MM.1S (cell line): ENCODE data around the gene IL10.

Source experiments
- DNase-seq: peaks from one replicate; pipeline ENCODE4 v3.0.0-alpha.2; 2015
- H2AFZ ChIP-seq: fragments of 300-600 bp; sonication (generic); 2 replicates; pipeline ENCODE4 v1.6.0; 2016; ENCODE audit warnings: antibody characterized with exemption, low read length
- H3F3A ChIP-seq: fragments of 300-600 bp; sonication (generic); 2 replicates; pipeline ENCODE4 v1.6.1; 2016; ENCODE audit warnings: mild to moderate bottlenecking, antibody characterized with exemption, low read length, moderate library complexity, mixed read lengths; ENCODE audit not compliant: insufficient read depth
- H3K27ac ChIP-seq: fragments of 300-600 bp; sonication (generic); 2 replicates; pipeline ENCODE4 v1.5.1; 2016; ENCODE audit warnings: mild to moderate bottlenecking, low read length
- H3K27me3 ChIP-seq: fragments of 300-600 bp; sonication (generic); replicated peaks from 2 replicates; pipeline ENCODE4 v1.6.0; 2016; ENCODE audit warnings: low read length; ENCODE audit not compliant: insufficient read depth
- H3K36me3 ChIP-seq: fragments of 300-600 bp; sonication (generic); replicated peaks from 2 replicates; pipeline ENCODE4 v1.6.1; 2016; ENCODE audit warnings: mild to moderate bottlenecking, low read length, mixed read lengths; ENCODE audit not compliant: insufficient read depth
- H3K4me1 ChIP-seq: fragments of 300-600 bp; sonication (generic); 2 replicates; pipeline ENCODE4 v1.6.1; 2016; ENCODE audit warnings: low read length, mixed read lengths
- H3K4me2 ChIP-seq: fragments of 300-600 bp; sonication (generic); 2 replicates; pipeline ENCODE4 v1.6.0; 2016; ENCODE audit warnings: low read depth, low read length
- H3K4me3 ChIP-seq: fragments of 300-600 bp; sonication (generic); 2 replicates; pipeline ENCODE4 v1.5.1; 2016; ENCODE audit warnings: low read length, mixed read lengths
- H3K79me2 ChIP-seq: fragments of 300-600 bp; sonication (generic); 2 replicates; pipeline ENCODE4 v1.6.1; 2016; ENCODE audit warnings: mixed run types, low read length, mixed read lengths
- H3K9ac ChIP-seq: fragments of 300-600 bp; sonication (generic); 2 replicates; pipeline ENCODE4 v1.6.1; 2016; ENCODE audit warnings: low read length, mixed read lengths
- H3K9me2 ChIP-seq: fragments of 300-600 bp; sonication (generic); replicated peaks from 2 replicates; pipeline ENCODE4 v1.6.1; 2016; ENCODE audit warnings: mild to moderate bottlenecking, low read length, mixed read lengths; ENCODE audit not compliant: insufficient read depth
- H3K9me3 ChIP-seq: fragments of 300-600 bp; sonication (generic); replicated peaks from 2 replicates; pipeline ENCODE4 v1.6.1; 2016; ENCODE audit warnings: mild to moderate bottlenecking, low read length, mixed read lengths; ENCODE audit not compliant: insufficient read depth
- H4K20me1 ChIP-seq: fragments of 300-600 bp; sonication (generic); 2 replicates; pipeline ENCODE4 v1.6.1; 2016; ENCODE audit warnings: mild to moderate bottlenecking, low read length, moderate library complexity, mixed read lengths; ENCODE audit not compliant: insufficient read depth
- EZH2 ChIP-seq: fragments of 300-600 bp; sonication (generic); optimal IDR thresholded peaks from 2 replicates; pipeline ENCODE3; 2017; ENCODE audit warnings: low read depth, mild to moderate bottlenecking, antibody characterized with exemption, low read length, mixed read lengths
- EZH2phosphoT487 ChIP-seq: fragments of 300-600 bp; sonication (generic); IDR thresholded peaks from 2 replicates; pipeline ENCODE4 v1.6.1; 2018; ENCODE audit warnings: antibody characterized with exemption, low read length
- TF ChIP-seq, protein P1 (sequence below): fragments of 300-600 bp; sonication (generic); IDR thresholded peaks from 2 replicates; pipeline ENCODE4 v1.5.1; 2016; ENCODE audit warnings: antibody characterized with exemption, low read length, mixed read lengths

Gene IL10

DNA sequence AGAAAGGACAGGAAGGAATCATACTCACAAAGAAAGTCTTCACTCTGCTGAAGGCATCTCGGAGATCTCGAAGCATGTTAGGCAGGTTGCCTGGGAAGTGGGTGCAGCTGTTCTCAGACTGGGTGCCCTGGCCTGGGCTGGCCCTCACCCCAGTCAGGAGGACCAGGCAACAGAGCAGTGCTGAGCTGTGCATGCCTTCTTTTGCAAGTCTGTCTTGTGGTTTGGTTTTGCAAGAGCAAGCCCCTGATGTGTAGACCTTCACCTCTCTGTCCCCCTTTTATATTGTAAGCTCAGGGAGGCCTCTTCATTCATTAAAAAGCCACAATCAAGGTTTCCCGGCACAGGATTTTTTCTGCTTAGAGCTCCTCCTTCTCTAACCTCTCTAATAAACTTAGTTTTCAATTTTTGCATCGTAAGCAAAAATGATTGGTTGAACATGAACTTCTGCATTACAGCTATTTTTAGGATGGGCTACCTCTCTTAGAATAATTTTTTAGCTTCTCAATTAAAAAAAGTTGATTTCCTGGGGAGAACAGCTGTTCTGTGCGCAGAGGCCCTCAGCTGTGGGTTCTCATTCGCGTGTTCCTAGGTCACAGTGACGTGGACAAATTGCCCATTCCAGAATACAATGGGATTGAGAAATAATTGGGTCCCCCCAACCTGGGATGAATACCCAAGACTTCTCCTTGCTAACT, at the start of gene IL10:
TSS of gene IL10 (minus strand) at position 252 of the 695 bp plus-strand sequence. CDS start at position 193, 59 bp downstream.
- no peaks in the 10 kb centered on the region for H4K20me1 ChIP-seq
- no peak within 1 kb of the TSS for H3K9ac ChIP-seq
- H3K9me2 ChIP-seq = no peaks in the 10 kb centered on the region
- H3K36me3 ChIP-seq = no peaks in the 10 kb centered on the region
- no peaks in the 10 kb centered on the region for H3K79me2 ChIP-seq
- DNase-seq = peak; percentile 45
- peak within 1 kb of the TSS; percentile 11 for H3K4me2 ChIP-seq
- H3K27ac ChIP-seq = no peak within 1 kb of the TSS
- no peak within 1 kb of the TSS for H3K4me3 ChIP-seq
- TF ChIP-seq EZH2 (no peak), EZH2phosphoT487 (no peak)
- TF ChIP-seq, protein P1, sequence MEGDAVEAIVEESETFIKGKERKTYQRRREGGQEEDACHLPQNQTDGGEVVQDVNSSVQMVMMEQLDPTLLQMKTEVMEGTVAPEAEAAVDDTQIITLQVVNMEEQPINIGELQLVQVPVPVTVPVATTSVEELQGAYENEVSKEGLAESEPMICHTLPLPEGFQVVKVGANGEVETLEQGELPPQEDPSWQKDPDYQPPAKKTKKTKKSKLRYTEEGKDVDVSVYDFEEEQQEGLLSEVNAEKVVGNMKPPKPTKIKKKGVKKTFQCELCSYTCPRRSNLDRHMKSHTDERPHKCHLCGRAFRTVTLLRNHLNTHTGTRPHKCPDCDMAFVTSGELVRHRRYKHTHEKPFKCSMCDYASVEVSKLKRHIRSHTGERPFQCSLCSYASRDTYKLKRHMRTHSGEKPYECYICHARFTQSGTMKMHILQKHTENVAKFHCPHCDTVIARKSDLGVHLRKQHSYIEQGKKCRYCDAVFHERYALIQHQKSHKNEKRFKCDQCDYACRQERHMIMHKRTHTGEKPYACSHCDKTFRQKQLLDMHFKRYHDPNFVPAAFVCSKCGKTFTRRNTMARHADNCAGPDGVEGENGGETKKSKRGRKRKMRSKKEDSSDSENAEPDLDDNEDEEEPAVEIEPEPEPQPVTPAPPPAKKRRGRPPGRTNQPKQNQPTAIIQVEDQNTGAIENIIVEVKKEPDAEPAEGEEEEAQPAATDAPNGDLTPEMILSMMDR = no peak
- peaks cover 62% of the 10 kb centered on the region for H3K4me1 ChIP-seq
- peaks cover 21% of the 10 kb centered on the region for H3F3A ChIP-seq
- H2AFZ ChIP-seq = no peak within 1 kb of the TSS
- no peaks in the 10 kb centered on the region for H3K9me3 ChIP-seq
- H3K27me3 ChIP-seq = no peaks in the 10 kb centered on the region

DNA sequence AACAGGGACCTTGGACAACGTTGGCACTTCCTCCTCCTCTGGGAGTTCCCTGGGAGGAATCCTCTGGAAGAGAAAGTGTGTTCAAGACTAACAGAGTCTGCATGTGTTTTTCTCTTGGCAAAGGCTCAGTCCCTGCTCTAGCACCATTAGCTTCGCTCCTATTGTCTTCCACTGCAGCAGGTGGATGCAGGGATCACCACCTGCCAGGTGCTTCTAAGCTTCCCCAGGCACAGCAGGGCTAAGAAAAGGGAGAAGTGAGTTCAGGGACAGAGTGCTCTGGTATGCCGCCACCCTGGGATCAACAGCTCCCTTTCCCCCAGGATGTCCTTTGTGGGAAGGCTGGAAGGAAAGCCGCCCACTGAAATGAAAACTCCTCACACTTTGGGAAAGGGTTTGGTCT, 49.2 kb upstream of the IL10 start:
- TF ChIP-seq EZH2 = no peak
- TF ChIP-seq, protein P1 = no peak
- no peak for TF ChIP-seq EZH2phosphoT487

DNA sequence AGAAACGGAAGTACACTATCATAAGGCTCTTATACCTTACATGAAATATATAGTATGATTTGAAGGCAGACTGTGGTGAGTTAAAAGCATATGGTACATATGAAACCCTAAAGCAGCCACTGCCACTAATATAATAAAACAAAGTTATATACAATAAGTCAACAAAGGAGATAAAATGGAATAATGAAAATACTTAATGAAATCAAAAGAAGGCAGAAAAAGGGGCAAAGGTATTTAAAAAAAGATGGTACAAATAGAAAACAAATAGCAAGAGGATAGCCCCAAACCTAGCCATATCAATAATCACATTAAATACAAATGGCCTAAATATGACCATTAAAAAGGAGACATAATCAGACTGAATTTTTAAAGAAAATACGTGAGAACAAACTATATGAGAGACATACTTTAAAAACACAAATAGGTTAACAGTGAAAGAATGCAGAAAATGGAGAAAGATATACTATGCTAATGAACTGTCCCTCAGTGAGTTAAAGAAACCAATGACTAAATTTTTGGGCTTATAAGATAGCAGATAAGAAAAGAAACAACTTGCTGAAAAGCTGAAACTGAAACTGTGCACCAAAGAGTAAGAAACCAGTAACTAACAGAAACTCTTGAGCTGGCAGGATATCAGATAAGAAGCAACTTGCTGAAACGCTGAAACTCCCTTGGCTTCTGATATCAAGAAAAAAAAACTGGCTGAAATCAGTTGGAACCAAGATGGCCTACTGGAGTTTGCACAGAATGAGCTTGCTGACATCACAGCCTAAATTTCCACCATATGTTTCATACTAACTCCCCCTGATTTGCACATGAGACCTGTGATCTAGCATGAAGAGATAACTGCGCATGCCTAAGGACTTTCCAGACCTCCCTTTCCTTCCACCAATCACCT, 44.3 kb upstream of the IL10 start:
- no peak for TF ChIP-seq EZH2phosphoT487
- no peaks in the 10 kb centered on the region for H4K20me1 ChIP-seq
- peak overlapping the region; percentile 82 for H3K27ac ChIP-seq
- H3K9ac ChIP-seq = peak overlapping the region; percentile 26; the same call in 1 of the 2 replicates
- no peaks in the 10 kb centered on the region for H3K9me2 ChIP-seq
- H3F3A ChIP-seq = peaks cover 36% of the 10 kb centered on the region
- no peaks in the 10 kb centered on the region for H3K36me3 ChIP-seq
- no peaks in the 10 kb centered on the region for H3K79me2 ChIP-seq
- peak overlapping the region; percentile 24 for H2AFZ ChIP-seq
- peak overlapping the region; percentile 61 for H3K4me2 ChIP-seq
- H3K4me1 ChIP-seq = peaks cover 55% of the 10 kb centered on the region
- DNase-seq = peak; percentile 98
- H3K9me3 ChIP-seq = no peaks in the 10 kb centered on the region
- H3K27me3 ChIP-seq = no peaks in the 10 kb centered on the region
- peak overlapping the region; percentile 7 for H3K4me3 ChIP-seq

More for the DNA sequence above, 49.2 kb upstream of the IL10 start:
- H3K4me2 ChIP-seq = no peak overlapping the region
- no peaks in the 10 kb centered on the region for H4K20me1 ChIP-seq
- no peaks in the 10 kb centered on the region for H3K9me3 ChIP-seq
- H3K9me2 ChIP-seq = no peaks in the 10 kb centered on the region
- no peaks in the 10 kb centered on the region for H3K79me2 ChIP-seq
- no peak overlapping the region for H2AFZ ChIP-seq
- peaks cover 20% of the 10 kb centered on the region for H3F3A ChIP-seq
- no peak overlapping the region for H3K27ac ChIP-seq
- H3K36me3 ChIP-seq = no peaks in the 10 kb centered on the region
- DNase-seq = no peak
- H3K9ac ChIP-seq = no peak overlapping the region
- H3K27me3 ChIP-seq = no peaks in the 10 kb centered on the region
- H3K4me1 ChIP-seq = peaks cover 45% of the 10 kb centered on the region
- no peak overlapping the region for H3K4me3 ChIP-seq
